CD4-positive, alpha-beta T cell treated with Interleukin-2 at 100 ng/mL for 4 hours (primary cell): ENCODE data around the gene ENTPD1.
"Not testable (repeated sequence)": the region's sequence is repeated elsewhere in the genome, so short reads cannot be mapped to it uniquely, and the experiment has no call there.

Experiments used
- DNase-seq: peaks from one replicate; pipeline ENCODE4 v3.0.0-alpha.2; 2020; ENCODE audit warnings: low spot score

ENTPD1 gene

DNA sequence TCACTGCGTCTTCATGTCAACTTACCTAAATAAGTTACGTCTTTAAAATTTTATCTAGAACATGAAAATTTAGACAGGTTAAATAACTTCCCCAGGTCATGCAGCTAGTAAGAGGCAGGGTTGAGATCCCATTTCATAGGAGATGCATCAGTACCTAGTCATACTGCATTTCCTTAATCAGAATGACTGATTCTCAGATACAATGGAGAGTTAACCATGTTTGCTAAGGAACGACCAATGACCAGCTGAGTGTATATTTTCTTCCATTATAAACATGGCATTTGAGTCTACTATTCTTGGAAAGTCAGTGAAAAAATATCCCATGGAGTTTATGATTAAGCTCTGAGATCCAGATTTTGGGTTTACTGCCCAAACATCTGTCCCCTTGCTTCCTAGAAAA lies 39.6 kb downstream of the ENTPD1 start:
- no peak for DNase-seq

DNA sequence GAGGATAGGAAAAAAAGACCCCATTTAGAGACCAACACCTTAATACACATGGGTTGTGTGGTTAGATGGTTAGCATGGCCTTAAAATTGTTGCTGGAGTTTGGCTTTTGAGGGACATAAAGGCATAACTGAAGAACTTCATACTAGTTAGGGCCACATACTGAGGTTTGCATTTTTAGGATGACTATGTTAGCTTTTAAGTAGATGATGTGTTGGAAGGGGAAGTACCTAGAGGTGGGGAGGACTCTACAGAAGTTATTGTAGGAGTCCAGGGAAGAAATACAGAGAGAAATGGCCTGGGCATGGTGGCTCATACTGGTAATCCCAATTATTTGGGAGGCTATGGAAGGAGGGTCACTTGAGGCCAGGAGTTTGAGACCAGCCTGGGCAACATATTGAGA lies 40.5 kb downstream of the ENTPD1 start:
- no peak for DNase-seq

DNA sequence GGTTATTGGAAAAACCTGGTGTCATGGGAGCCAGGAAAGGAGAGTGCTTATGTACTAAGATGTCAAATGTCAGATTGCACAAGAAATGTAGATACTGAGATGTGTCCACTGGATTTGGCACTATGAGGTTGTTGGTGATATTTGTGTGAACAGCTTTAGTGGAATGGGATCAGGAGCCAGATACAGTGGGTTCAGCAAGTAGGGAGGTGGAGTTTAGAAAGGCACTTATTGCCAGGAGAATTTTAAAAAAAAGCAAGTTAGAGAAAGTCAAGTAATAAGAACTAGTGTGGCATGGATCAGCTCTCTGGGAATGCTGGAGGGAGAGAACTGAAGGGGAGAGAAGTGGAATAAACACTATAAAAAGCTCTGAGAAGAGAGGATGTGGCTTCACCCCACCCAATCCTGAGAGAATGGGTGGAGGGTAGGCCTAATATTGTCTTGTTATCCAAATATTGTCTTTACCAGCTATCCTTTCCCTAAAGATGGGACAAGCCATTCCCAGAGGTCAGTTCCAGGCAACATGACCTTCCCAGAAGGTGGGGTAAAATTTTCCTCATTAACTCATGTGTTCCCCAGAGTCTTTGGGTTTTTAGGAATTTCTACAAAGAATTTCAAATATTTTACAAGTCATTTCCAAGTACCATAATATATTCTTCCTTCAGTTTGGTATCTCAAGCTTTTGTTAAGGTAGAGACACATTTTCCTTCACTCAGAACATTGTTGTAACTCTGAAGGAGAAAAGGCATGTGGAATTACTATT lies 42.3 kb downstream of the ENTPD1 start:
- no peak for DNase-seq

DNA sequence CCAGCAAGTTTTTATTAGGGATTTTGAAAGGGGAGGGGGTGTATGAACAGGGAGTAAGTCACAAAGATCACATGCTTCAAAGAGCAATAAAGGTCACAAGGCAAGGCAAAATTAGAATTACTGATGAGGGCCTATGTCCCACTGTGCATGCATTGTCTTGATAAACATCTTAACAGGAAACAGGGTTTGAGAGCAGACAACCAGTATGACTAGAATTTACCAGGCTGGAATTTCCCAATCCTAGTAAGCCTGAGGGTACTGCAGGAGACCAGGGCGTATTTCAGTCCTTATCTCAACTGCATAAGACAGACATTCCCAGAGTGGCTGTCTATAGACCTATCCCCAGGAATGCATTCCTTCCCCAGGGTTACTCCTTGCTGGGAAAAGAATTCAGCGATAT lies 44.3 kb downstream of the ENTPD1 start:
- not testable (repeated sequence) for DNase-seq

DNA sequence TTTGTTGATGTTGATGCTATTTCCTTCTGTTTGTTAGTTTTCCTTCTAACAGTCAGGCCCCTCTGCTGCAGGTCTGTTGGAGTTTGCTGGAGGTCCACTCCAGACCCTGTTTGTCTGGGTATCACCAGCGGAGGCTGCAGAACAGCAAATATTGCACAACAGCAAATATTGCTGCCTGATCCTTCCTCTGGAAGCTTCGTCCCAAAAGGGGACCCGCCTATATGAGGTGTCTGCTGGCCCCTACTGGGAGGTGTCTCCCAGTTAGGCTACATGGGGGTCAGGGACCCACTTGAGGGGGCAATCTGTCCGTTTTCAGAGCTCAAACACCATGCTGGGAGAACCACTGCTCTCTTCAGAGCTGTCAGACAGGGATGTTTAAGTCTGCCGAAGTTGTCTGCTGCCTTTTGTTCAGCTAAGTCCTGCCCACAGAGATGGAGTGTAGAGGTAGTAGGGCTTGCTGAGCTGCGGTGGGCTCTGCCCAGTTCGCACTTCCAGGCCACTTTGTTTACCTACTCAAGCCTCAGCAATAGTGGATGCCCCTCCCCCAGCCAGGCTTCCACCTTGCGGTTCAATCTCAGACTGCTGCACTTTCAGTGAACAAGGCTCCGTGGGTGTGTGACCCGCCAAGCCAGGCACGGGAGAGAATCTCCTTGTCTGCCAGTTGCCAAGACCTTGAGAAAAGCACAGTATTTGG lies 50.9 kb downstream of the ENTPD1 start:
- DNase-seq = not testable (repeated sequence)

DNA sequence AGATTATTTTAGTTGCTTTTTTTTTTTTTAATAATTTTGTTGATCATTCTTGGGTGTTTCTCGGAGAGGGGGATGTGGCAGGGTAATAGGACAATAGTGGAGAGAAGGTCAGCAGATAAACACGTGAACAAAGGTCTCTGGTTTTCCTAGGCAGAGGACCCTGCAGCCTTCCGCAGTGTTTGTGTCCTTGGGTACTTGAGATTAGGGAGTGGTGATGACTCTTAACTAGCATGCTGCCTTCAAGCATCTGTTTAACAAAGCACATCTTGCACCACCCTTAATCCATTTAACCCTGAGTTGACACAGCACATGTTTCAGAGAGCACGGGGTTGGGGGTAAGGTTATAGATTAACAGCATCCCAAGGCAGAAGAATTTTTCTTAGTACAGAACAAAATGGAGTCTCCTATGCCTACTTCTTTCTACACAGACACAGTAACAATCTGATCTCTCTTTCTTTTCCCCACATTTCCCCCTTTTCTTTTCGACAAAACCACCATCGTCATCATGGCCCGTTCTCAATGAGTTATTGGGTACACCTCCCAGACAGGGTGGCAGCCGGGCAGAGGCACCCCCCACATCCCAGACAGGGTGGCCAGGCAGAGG lies 52.8 kb downstream of the ENTPD1 start:
- DNase-seq = not testable (repeated sequence)

DNA sequence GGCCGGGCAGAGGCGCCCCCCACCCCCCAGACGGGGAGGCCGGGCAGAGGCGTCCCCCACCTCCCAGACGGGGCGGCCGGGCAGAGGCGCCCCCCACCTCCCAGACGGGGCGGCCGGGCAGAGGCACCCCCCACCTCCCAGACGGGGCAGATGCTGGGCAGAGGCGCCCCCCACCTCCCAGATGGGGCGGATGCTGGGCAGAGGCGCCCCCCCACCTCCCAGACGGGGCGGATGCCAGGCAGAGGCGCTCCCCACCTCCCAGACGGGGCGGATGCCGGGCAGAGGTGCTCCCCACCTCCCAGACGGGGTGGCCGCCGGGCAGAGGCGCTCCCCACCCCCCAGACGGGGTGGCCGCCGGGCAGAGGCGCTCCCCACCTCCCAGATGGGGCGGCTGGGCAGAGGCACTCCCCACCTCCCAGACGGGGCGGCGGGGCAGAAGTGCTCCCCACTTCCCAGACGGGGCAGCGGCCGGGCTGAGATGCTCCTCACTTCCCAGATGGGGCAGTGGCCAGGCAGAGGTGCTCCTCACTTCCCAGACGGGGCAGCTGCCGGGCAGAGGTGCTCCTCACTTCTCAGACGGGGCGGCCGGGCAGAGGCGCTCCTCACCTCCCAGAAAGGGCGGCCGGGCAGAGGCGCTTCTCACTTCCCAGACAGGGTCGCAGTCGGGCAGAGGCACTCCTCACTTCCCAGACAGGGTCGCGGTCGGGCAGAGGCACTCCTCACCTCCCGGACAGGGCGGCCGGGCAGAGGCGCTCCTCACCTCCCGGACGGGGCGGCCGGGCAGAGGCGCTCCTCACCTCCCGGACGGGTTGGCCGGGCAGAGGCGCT lies 53.6 kb downstream of the ENTPD1 start:
- DNase-seq = no peak

DNA sequence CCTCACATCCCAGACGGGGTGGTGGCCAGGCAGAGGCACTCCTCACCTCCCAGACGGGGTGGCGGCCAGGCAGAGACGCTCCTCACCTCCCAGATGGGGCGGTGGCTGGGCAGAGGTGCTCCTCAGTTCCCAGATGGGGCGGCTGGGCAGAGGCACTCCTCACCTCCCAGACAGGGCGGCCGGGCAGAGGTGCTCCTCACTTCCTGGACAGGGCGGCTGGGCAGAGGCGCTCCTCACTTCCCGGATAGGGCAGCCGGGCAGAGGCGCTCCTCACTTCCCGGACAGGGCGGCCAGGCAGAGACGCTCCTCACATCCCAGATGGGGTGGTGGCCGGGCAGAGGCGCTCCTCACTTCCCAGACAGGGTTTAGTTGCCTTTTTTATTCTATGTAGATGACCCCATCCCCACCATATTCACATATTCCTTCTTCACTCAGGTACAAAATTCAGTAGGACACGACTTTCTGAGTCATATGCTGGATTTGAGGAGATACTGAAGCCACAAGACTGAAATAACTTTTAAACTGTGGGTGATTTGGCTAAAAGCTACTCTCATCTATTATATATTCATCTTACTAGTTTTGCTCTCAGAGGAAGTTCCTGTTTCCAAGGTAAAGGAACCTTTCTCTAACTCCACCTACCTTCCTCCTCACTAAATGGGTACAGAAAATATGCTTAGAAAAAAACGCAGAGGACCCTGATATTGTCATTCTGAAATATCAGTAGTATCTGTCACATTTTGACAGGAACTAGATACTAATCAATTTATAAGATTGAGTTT lies 54.4 kb downstream of the ENTPD1 start:
- no peak for DNase-seq

DNA sequence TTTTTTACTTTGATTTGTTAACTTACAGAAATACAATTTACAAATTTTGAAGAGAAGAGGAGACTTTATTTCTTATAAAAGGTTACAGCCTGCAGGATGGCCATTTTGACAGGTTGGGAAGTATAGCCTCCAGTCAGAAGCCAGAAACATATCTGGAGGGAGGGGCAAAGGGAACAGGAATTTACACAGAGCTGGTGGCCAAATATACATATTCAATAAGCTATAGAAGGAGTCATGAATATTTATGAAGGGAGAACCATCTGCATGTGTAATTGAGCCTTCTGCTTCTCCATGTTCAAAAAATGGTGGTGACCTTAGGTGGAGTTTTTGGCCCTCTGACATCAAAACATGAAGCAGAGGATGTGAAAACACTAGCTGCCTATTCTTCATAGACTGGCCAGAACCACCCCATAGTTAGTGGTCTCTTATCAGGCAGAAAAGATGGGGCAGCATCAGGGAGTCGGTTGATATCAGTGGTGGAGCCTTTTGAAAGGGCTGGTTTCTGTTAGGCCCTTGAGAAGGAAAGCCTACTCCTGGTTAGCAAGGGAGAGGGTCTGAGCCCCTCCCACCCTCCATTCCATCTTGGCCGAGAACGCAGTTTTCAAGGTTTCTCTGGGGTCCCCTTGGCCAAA lies 57.2 kb downstream of the ENTPD1 start:
- no peak for DNase-seq

DNA sequence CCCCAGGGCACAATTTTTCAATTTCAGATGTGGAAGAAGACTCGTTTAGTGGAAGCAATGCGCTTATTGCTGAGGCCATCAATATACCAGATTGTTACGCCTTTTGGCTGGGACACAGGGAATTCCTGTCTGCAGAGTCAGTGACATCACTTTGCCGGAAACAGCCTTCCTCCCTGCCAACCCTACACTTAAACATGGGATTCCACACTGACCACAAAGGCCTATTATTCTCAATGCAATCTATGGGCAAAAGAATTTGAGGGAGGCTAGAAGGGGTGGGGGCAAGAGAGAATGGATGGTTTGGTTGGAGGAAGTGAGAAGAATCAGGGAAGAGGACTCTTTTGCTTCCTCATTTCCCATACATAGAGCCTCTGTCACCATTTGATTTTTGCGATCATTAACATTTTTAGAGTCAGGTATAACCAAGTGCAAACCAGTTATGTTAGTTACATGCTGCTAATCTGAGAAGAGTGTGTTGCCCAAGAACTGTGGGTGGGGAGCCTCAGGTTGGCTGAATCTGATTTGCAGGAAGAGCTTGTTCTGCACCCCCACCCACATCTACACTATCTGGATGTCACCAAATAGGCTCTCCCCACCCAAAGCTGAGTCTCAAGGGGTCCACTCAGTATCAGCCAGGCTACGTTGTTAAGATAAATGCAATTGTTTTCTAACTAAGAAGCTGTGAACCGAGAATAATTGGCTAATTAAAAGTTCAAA lies 58.2 kb downstream of the ENTPD1 start:
- no peak for DNase-seq

DNA sequence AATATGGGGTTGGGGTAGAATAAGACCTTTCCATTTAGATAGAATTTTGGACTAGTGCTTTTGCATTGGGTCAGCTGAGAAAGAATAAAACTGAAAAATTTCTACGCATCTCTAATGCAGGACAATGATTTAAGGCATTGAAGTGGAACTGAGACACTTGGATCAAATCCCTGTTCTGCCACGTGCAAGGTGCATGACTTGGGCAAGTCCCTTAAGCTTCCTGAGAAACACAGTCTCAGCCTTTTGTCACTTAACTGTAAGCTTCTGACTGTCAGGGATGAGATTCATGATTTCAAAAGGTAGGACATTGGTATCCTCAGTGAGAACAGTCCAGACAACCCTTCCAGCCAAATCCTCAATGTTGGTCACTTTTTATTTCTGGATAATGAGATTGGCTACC lies 59.2 kb downstream of the ENTPD1 start:
- no peak for DNase-seq

DNA sequence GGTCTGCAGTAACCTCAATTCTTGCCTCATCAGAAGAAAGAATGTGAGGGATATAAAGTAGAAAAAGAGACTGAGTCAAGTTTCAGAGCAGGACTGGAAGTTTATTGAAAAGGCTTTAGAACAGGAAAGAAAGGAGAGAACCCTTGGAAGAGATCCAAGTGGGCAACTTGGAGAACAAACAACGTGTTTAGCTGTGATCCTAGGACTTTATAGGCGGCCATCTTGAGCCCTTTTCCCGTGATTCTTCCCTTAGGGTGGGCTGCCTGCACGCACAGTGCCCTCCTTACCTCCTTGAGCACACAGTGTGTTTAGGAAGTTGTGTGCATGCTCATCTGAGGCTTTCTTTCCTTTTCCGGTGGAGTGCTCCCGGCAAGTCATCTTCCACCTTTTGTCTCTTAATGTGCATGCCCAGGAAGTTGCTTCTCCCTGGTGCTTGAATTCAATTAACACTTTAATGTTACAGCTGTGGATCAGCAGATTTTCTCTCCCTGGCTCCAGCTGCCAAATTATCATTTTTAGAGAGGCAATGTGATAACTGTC lies 59.8 kb downstream of the ENTPD1 start:
- DNase-seq = no peak

DNA sequence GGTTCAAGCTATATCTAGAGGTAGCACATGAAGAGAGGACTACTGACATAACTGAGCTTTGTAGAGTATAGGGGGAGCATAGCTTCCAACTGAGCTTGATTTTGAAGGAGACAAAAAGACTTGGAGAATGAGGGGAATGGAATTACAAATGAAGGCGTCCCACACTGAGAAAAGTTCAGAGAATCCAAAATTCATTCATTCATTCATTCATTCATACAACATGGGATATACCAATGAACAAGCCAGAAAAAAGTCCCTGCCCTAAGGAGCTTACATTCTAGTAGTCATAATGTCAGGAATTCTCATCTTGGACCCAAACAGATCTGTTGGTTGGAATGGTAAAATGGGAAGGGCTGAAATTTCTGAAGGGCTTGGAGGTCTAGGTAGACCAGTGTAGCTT lies 62.0 kb downstream of the ENTPD1 start:
- no peak for DNase-seq

DNA sequence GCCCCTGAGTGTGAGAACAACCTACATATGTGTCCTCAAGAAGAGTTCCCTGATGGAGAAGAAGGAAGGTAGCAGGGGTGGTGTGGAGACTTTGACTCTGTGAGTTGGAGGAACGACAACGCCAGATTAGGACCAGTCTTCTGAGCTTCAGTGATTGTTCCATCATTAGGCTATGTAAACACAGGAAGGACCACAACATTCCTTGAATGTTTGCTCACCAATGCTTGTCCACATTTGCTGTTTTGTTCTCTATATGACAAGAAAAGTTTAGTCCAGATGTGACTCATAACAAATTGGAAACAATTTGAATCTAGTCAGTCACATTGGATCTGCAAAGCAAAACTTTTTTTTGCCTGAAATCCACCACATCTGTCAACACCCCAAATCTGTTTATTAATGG lies 62.7 kb downstream of the ENTPD1 start:
- no peak for DNase-seq

DNA sequence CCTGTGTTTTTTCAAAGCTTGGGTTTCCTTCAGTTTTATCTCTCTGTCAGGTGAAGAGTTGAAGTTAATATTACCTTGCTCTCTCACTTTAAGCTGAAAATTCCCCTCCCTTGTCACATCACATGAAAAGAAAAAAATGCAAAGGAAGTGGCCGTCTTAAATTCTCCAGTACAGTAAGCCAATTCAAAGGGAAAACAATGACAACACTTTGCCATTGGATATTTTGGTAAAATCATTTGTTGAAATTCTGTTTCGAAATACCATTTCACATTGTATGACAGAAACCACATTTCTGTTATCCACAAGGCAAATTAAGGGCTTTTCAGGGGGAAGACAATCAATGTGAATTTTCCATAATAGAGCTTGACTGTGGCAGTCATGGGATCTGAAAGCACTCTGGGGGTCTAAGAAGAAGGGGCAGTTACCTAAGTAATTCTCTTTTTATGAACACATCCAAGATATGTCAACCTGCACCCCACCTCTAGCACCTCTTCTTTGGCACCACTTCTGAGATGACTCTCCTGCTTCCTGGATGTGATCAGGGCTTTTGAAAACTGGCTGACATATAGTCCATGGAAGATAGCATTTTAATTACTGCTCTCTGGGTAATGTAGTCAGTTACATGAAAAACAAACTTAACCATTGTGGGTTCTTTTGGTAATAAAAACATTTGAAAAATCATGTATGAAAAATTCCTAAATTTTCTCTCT lies 63.8 kb downstream of the ENTPD1 start:
- DNase-seq = no peak

DNA sequence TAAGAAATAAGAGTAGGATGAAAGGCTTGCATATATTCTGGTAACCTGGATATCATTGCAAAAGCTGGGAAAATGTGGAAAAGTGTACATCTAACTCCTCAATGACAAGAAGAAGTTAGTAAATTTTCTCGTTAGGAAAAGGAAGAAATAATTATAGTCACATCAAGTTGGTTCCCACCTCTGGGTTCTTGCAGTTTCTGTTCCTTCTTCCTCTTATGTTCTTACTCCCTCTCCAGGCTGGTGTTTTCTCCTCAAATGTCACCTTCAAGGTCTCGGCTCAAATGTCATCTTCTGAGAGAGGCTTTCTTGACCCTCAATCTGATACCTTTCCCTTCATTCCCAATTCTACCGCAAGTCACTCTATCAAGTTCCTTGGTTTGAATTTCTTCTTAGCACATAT lies 64.4 kb downstream of the ENTPD1 start:
- DNase-seq = no peak

DNA sequence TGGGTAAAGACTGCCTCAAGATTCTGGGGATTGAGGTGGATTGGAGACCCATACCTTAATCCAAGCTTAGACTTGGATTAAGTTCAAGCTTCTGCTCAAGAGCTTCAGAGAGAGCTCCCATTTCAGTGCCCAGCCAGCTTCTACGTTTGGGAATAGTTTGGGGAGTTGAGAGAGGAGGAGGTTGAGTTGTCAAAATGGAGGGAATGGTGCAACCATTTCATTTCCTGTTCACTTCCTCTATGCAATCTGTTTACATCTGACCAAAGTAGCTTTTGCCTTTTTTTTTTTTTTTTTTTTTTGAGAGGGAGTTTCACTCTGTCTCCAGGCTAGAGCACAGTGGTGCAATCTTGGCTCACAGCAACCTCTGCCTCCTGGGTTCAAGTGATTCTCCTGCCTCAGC lies 65.8 kb downstream of the ENTPD1 start:
- DNase-seq = no peak

DNA sequence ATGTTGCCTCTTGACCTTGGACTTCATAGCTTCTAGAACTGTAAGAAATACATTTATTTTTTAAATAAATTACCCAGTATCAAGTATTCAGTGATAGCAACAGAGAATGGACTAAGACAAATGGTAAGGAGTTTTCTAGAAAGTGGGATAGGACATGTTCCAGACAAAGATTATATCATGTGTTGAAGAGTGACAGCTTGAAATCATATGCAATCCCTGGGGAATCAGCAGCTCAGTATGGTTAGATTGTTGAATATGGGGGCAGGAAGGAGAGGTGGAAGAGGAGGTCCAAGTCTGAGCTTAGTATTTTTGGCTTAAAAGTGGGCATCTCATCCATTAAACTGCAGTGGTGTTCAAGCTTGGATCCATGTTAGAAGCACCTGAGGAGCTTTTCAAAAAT lies 74.1 kb downstream of the ENTPD1 start:
- DNase-seq = no peak

DNA sequence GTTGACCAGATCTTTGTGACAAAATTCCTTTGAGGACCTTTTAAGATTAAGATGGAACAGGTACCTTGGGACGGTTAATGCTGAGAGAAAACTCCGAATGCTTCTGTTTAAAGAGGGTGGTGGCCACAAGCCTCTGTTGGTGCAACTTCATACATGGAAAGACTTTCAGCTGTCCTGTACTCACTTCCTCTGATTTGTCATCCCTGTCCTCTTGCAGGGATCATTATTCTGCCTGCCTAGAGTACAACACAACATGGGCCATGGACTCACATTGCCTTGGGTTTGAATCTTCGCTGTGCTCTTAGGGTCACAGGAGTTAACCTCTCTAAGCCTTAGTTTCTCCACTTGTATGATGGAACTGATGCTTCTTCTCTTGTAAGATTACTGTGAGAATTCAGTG lies 75.1 kb downstream of the ENTPD1 start:
- DNase-seq = no peak

DNA sequence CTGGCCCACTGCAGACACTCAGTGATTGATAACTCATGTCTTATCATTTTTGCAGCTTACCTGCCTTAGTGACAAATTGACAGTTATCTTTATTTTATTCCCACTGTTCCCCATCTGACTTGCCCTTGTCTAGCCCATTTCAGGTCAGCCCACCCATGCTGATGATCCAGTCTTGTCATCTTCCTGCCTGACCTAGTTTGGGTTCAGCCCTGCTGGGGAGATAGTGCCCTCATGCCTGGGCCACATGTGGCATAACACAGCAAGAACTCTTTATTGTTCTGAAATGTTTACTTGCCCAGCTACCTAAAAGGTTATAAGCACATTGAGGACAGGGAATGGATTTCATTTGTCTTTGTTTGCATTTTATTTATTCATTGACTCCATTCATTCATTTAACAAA lies 75.6 kb downstream of the ENTPD1 start:
- DNase-seq = no peak
